Epithelial cell of prostate (primary cell): ENCODE measurements around the gene HOXD12.
A peak's percentile ranks its signal among the peaks of the same experiment; 100 is the strongest.

Experiments
- DNase-seq: peaks from one replicate; pipeline ENCODE4 v3.0.0-alpha.2; 2011; ENCODE audit warnings: low read depth, low spot score
- H3K27ac ChIP-seq: fragments of 450-650 bp; 2 replicates; pipeline ENCODE4 v1.5.1; 2017; ENCODE audit warnings: mild to moderate bottlenecking

HOXD12 gene

GRCh38 chr2:176080540-176081375 is 18.8 kb upstream of the HOXD12 start:
- H3K27ac ChIP-seq: peak overlapping the region; percentile 8
- no peak for DNase-seq

DNA sequence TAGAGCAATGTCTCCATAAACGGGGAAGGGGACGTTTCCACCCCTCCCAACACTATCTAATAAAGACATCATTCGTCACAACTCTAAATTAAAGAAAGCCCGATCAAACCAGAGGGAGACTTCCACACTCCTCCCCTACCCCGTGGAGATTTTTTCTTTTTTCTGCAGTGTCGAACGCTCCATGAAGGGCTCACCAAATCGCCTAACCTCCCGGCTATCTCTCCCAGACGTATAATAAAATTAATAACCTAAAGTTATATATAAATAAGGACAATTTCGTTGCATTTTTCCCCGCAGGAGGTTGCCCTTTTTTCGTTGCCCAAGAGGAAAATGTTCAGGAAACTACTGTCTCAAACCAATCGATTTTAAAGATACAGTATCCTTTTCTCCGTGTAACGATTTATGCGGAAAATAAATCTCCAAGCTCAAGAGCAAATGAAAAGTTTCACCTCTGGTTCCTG is 18.2 kb upstream of the HOXD12 start:
- H3K27ac ChIP-seq: no peak overlapping the region
- no peak for DNase-seq

DNA sequence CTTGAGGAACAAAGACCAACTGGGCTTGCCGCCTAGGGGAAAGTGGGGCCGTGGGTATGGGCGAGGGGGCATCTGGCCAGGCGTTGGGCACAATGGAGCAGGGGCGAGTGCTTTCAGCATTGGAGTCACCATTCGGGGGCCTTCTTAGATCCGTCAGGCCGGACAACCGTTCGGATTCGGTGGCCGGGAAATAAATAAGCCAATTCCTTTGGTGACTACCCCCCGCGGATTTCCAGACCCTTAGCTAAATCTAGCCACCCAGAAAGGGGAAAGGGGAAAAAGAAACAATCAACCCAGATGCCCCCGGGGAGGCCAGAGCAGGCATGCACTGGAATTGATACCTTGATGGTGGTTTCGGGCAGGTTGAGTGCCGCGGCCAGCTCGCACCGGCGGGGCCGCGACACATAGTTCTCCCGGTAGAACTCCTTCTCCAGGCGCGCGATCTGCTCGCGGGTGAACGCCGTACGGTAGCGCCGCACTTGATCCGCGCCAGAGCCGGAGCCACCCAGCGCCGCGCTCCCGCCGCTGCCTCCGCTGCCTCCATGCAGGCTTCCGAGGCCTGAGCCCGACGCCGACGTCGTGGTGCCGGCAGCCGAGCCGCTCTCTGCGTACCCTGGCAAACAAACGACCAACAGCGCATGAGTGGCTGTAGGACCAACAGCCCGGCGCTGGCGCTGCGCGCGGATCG is 17.6 kb upstream of the HOXD12 start:
- H3K27ac ChIP-seq: no peak overlapping the region
- no peak for DNase-seq

GRCh38 chr2:176082525-176082823 is 17.1 kb upstream of the HOXD12 start:
- H3K27ac ChIP-seq: no peak overlapping the region
- no peak for DNase-seq

DNA sequence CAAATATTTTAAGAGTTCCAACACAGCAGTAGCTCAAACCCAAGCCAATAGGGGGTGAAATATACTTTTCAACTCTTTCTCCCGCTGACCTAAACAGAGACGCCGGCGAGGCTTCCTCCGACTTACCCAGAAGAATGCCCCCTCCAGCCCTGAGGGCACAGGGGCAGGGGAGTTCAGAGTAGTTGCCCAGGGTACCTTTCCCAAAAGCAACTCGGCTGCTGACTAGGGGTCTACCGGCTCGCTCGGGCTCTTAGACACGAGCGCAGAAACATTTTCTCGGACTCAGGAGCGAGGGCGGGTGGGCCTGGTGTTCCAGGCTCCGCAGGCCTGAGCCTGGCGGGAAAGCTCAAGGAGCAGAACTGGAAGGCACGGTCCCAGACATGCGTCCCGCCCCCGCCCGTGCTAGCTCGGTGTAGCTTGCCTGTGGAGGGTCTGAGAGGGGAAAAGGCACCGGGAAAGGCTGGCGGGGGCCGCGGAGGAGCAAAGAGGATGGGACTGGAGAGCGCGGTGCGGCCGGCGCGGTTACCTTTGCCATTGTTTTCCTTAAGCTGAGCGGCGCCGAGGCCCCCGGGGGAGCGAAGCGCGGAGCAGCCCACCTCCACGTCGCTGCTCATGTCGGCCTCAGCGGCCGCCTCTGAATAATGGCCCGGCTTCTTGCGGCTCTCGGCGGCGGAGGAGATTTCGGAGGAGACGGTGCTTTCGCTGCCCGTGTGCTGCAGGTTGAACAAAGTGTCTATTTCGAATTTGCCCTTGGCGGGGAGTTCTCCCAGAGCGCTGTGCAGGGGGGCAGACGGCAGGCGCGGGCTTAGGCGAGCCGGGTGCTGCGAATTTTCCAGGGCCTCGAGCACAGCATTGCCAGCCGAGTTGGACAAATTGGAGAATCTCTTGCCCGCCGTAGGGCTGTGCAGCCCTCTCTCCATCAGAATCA is 16.5 kb upstream of the HOXD12 start:
- no peak for DNase-seq
- no peak overlapping the region for H3K27ac ChIP-seq

- no peak within 1 kb of the TSS for H3K27ac ChIP-seq
- no peak for DNase-seq
Observed at GRCh38 chr2:176083796-176084261, 15.8 kb upstream of the HOXD12 start, which contains the start of gene EVX2. Gene EVX2, minus strand, starts transcription at chr2:176083962. Its CDS starts 186 bp downstream, at chr2:176083776.

DNA sequence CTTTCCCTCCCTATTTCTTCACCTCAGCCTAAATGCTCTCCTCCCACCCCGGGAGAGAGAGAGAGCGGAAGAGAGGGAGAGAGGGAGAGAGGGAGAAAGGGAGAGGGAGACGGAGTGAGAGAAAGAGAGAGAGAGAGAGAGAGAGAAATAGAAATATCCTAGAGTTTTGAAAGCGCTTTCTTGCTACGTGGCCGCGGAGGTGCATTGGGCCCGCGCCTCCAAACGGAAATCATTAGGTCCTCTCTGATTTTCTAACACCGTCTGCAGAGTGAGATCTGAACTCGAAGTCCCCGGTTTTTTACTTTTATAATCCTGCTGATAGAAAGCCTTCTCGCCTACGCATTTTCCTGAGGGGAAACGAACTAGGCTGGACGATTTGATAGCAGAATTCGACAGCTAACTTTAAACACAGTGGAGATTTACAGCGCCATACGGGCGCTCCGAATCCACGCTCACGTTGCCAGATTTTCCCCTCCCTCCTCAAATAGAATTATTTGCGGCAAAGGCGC is 14.9 kb upstream of the HOXD12 start:
- no peak overlapping the region for H3K27ac ChIP-seq
- DNase-seq: no peak

GRCh38 chr2:176085120-176085788 is 14.3 kb upstream of the HOXD12 start:
- H3K27ac ChIP-seq: no peak overlapping the region
- DNase-seq: no peak

- DNase-seq: no peak
- H3K27ac ChIP-seq: no peak overlapping the region
Observed at GRCh38 chr2:176085861-176086771, 13.5 kb upstream of the HOXD12 start.

DNA sequence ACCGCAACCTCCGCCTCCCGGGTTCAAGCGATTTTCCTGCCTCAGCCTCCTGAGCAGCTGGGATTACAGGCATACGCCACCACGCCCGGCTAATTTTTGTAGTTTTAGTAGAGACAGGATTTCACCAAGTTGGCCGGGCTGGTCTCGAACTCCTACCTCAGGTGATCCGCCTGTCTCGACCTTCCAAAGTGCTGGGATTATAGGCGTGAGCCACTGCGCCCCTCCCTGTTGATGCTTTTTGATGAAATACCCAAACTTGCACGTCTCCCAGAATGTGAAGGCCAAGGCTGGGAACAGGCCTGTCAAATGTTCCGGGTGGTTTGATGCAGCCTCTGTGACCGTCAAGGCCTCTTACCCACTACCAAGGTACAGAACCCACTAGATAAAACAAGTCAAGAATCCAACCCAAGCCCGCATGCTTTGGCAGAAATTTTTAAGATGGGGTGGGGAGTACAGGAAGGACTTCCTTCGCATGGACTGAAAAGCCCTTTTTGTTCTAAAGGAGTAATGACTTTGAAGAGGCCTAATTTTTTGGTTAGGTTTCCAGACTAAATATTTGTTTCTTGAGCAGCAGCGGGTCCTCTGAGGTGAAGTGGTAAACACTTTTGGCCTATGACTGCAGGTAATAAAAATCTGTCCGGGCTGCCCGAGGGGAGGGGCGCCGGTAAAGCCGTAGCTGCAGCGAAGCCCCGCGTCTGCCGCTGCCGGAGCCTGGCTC is 12.1 kb upstream of the HOXD12 start:
- no peak for DNase-seq
- H3K27ac ChIP-seq: no peak overlapping the region

GRCh38 chr2:176088048-176088936 is 11.3 kb upstream of the HOXD12 start:
- DNase-seq: no peak

GRCh38 chr2:176088937-176089842 is 10.4 kb upstream of the HOXD12 start:
- no peak for DNase-seq
- H3K27ac ChIP-seq: no peak overlapping the region

More at GRCh38 chr2:176088048-176088936, 11.3 kb upstream of the HOXD12 start:
- no peak overlapping the region for H3K27ac ChIP-seq

GRCh38 chr2:176089843-176090395 is 9.7 kb upstream of the HOXD12 start:
- DNase-seq: no peak
- H3K27ac ChIP-seq: no peak overlapping the region

DNA sequence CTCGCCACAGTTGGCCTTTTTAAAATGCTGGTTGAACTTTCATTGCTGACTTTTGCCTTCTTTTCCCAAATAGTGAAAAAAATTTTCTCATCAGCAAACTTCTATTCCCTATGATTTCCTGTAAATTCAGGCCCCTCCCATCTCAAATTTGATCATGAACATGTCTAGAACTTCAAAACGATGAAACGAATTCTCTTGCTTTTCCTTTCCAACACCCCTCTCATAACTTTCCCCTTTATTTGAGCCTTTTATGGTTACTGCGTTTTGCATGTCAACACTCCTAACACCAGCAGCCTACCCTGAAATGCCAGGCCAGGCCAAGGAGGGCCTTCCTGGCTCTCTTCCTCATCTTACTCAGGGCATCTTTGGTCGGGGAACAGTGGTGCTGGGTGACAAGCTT is 8.7 kb upstream of the HOXD12 start:
- no peak for DNase-seq
- no peak overlapping the region for H3K27ac ChIP-seq

GRCh38 chr2:176091329-176092258 is 8.0 kb upstream of the HOXD12 start:
- H3K27ac ChIP-seq: no peak overlapping the region
- DNase-seq: no peak
